ENCODE results near the gene ZNF506. TPM values are rescaled to one million over a fixed set of nuclear protein-coding genes. Genes with fewer than 3 reads are reported as not detected.
"Not testable (repeated sequence)": the region's sequence is repeated elsewhere in the genome, so short reads cannot be mapped to it uniquely, and the experiment has no call there.

The ZNF506 gene
- total RNA-seq, 1 experiment from 2014 or later, result 24.8 TPM

DNA sequence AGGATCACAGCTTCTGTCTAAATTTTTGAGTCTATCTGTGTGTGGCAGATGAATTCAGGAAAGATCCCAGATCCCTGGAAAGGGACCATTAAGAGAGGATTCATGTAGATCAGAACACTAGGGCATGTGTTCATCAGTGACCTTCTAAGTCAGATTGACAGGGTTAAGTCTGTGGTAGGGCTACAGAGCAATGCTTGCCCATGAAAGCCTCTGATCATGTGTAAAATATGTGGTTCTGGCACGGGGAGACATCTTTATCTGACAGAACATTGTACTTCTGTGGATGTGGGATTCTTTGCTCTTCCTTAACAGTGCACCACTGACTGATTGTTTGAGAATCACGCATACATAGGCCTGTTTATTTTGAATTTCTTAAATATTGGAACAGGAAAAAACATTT, 42.9 kb downstream of the ZNF506 start:
- no peak for DNase-seq (ENCODE audit: low read depth)

DNA sequence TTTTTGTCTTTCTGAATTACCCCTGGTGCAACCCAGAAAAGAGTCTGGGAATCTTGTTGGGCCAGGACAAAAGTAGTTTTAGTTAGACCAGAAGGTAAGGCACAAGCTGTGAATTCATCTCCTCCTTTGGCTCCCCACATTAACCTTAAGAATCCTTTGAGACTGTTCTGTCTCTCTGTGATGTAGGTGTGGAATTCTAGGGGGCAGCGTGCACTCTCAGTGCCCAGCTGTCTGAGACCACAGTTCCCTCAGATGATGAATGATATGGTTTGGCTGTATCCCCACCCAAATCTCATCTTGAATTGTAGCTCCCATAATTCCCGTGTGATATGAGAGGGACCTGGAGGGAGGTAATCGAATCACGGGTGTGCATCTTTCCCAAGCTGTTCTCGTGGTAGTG, 43.9 kb downstream of the ZNF506 start:
- no peak for DNase-seq (ENCODE audit: low read depth)

DNA sequence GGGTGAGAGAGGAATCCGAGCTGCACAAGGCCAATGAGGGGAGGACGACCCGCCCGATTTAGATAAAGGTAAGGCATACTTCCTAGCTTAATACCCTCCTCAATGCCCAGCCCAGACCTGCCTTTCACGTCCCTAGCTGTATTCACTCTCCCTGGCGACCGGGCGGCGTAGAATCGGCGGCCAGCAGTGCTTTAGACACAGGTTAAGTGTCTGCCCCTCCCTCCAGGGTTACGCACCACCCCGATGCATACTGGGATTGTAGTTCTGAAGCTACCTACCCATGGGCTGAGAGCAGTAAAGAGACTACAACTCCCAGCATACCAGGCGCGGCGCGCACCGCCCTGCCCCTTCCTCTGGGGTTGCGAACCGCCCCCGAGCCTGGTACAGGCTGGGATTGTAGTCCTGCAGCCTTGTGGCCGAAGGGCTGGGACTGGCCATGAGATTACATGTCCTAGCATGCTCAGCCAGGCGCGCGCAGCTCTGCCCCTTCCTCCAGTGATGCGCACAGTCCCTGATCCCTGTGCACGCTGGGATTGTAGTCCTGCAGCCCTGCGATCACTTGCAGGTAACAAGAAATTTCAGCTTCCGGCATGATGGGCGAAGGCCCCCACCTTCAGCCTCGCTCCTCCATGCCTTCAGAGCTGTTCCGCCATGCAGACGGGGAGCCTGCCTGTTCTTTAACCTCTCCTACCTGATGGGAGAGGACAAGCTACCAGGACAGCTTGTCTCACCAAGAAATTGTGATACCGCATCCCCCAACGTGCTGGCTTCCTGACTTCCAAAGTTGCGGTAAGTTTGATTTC, 45.1 kb downstream of the ZNF506 start:
- peak; percentile 98 for DNase-seq (ENCODE audit: low read depth)

DNA sequence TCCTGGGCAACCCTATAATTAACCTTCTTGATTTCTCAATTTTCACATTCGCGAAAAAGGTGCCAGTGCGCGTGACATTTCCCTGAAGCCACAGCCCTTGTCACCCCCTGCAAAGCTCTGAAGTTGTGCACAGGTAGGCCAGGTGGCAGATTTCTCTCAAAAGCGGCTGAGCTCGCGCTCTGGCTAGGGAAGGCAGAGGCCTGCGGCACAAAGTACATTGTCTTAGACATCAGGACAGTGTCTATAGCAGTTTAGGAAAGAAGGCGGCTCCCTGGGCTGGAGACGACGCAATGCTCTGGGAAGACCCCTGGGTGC, 45.7 kb downstream of the ZNF506 start:
- no peak for DNase-seq (ENCODE audit: low read depth)

DNA sequence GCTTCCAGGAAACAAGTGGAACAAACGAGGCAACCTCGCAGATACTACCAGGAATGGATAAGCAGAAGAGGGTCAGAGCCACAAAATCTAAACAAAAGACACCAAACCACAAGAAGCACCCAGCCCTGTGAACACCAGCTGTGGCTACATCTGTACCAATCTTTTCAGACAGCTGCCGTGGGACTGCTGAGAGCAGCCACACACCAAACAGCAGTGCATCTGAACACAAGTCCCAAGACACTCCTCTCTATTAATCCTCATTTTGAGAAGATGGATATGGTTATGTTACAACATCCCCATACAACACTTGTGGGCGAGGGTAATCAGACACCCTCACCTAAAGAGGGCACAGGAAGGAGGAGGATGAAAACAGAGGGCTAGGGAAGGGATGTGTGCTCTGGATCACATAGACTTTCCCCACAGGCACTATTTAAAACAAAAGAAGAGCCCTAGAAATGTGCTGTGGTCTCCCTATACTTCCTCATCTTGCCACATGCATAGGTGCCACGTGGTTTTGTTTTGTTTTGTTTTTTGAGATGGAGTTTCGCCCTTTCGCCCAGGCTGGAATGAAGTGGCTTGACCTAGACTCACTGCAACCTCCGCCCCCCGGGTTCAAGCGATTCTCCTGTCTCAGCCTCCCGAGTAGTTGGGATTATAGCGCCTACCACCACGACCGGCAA, 47.1 kb downstream of the ZNF506 start:
- DNase-seq (ENCODE audit: low read depth), result no peak

DNA sequence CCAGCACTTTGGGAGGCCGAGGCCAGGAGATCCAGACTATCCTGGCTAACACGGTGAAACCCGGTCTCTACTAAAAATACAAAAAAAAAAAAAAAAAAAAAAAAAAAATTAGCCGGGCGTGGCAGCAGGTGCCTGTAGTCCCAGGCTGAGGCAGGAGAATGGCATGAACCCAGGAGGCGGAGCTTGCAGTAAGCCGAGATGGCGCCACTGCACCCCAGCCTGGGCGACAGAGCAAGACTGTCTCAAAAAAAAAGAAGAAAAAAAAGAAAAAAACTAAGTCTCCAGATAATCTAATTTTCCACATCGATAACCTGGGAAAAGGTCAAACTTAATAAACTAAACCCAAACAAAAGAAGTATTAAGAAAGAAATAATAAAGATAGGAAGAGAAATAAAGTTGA, 49.6 kb downstream of the ZNF506 start:
- not testable (repeated sequence) for DNase-seq (ENCODE audit: low read depth)

DNA sequence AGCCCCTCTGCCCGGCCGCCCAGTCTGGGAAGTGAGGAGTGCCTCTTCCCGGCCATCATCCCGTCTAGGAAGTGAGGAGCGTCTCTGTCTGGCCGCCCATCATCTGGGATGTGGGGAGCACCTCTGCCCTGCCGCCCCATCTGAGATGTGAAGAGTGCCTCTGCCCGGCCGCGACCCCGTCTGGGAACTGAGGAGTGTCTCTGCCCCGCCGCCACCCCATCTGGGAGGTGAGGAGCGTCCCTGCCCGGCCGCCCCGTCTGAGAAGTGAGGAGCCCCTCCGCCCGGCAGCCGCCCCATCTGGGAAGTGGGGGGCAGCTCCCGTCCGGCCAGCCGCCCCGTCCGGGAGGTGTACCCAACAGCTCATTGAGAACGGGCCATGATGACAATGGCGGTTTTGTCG, 51.6 kb downstream of the ZNF506 start:
- not testable (repeated sequence) for DNase-seq (ENCODE audit: low read depth)

DNA sequence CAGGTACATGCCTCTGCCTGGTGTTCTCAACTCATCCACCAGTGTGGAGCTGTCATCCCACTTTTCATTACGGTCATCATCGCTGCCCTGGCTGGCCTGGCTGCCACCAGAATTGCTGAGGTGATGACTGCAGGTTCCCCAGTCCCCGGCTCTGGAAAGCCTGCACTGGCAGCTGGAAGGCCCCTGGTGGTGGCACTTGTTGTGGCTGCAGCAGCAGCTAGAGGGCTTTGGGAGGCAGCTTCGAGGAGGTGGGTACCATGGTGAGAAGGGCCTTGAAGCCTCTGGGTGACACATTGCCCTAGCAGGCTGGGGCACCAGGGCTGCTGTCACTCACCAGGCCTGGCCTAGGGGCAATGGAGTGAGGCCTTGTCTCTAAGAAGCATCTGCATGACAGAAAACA, 63.4 kb downstream of the ZNF506 start:
- DNase-seq (ENCODE audit: low read depth), result no peak

DNA sequence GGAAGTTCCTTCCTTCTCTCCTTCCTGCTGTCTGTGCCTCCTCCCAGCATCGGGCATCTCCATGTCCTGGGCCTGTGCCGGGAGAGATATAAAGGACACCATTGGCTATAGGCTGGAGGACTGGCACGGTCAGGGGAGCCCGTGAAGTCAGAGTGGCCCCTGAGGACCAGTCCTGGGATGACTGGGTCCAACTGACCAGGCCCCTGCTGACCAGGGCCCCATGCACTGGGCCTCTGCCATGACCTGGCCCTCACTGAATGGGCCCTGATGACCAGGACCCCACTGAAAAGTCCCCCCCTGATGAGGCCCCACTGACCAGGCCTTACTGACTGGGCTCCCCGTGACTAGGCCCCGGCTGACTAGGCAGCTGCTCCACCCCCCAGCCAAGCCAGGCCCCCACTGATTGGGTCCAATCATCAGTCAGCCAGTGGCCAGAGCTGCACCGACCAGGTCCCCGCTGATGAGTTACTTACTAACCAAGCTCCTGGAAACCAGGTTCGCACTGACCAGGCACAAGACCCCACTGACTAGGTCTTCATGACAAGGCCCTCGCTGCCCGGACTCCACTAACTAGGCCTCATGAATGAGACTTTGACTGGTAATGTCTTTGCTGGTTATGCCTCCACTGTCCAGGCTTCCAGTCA, 68.7 kb downstream of the ZNF506 start:
- DNase-seq (ENCODE audit: low read depth), result no peak

DNA sequence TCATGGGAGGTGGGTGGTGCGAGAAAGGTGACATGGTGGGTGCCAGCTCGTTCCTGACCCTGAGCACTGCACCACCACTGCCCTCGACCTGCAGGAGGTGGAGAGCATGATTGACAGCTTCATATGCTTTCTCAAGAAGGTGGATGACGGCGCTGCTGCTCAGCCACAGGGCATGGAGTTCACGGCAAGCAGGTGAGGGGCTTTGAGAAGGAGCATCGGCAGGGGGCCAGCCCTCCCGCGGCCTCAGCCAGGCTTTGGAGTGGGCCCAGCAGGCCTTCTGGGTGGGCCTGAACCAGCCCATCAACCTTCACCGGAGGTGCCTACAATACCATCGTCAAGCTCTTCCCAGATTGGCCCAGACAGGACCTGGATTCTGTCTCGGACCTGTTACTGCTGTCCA, 69.7 kb downstream of the ZNF506 start:
- DNase-seq (ENCODE audit: low read depth), result no peak

DNA sequence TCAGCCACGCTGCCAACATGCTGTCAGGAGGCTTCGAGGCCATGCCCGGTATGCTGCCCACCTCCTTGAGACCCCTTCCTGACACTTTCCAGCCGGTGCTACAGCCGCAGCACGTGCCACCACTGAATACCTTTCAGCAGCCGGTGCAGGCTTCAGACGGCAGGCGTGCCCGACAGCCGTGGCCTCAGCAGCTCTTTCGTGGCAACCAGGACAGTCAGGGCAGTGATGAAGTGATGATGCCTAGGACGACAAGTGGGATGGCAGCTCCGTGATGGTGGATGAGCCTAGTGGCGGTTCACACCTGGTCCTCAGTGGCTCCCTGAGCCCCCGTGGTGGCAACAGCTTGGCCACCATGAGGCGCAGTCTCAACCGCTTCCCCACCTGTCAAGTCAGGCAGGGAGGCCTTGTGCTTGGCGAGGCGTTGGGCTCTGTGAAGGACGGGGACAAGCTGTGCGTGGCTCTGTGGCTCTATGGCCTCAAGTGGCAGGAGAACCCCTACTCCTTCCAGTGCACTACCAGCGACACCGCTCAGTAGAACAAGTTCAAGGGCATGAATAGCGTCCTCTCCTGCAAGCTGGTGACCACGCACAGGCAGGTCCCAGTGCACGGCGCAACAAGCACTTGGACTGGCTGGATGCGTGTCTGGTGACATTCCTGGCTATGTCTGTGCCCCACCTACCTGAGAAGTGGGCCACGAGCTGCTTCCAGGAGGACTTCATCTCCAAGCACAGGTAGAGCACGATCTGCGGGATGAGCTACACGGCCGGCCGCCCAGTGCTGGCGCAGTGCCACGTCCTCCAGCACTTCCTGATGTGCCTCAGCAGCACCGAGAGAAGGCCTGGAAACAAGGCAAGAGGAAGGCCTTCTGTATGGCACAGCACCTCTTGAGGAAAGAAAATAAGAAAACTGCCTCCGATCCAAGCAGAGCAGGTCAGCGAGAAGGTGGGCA, 70.4 kb downstream of the ZNF506 start:
- no peak for DNase-seq (ENCODE audit: low read depth)

DNA sequence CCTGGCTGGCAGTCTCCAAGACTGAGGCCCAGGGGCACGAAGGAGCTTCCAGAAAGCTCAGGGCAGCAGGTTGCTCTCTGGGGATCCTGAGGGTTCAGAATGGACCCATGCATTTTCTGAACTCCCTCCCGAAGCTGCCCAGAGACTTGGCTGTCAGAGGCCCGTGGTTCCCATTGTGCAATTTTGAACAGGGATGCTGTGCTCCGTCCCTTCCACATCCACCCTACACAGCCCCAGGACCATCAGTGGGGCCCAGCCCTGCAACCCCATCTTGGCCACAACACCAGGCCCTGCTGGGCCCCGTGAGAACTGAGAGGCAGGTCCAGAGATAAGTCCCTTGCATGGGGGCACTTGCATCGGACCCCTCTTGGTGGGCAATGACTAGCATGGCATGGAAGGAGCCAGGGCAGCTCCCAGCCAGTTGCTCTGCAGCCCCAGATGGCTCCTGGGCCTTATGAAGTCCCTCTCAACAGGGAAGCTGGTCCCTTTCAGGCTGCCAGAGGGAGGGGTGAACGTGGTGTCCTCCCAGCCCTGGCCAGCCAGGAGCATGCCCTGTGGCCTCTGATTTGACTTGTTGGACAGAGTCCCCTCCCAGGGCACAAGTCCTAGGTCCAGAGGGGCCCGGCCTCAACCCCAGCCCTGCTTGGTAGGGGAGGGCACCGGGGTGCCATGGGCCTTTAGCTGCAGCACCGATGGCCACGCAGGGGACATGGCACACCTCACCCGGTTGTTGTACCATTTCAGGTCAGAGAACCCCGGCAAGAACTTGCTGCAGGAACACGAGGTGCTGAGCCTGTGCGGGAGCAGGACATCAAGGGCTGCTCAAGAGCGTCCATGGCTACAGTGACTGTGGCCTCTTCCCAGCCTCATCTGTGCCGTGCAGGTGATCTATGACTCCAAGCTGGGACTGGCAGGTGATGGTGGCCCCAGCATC, 71.4 kb downstream of the ZNF506 start:
- DNase-seq (ENCODE audit: low read depth), result no peak

DNA sequence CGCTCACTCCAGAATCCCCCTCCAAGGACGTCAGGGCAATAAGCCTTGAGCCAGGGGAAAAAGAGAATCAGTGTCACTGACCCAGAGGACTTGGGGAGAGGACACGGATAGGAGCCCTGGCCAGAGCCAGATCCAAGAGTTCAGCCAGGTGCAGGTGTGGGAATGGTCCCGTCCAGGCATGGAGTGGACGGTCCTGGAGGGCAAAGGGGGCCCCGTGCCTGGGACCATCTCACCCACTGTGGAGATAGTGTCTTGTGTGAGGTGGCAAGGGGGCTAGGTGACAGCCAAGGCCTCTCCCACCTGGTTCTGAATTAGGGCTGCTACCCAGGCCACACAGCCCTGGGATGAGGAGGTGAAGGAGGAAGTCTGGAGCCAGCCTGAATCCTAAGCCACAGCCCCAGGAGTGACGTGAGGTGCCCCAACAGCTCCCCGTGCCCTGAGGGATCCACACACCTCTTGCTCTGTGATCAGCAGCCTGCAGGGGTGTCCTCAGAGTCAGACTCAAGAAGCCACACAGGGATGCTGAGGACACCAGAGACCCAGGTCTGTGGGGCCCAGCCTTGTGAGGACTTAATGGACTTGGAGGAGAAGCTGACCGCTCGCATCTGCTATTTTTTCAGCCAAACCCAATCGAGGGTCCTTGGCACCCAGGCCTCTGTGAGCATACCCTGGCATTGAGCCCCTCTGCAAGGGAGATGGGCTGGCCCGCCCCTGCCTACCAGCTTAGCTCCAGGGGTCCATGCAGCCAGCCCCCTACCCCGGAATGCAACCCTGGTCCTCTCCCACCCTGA, 72.2 kb downstream of the ZNF506 start:
- DNase-seq (ENCODE audit: low read depth), result no peak

DNA sequence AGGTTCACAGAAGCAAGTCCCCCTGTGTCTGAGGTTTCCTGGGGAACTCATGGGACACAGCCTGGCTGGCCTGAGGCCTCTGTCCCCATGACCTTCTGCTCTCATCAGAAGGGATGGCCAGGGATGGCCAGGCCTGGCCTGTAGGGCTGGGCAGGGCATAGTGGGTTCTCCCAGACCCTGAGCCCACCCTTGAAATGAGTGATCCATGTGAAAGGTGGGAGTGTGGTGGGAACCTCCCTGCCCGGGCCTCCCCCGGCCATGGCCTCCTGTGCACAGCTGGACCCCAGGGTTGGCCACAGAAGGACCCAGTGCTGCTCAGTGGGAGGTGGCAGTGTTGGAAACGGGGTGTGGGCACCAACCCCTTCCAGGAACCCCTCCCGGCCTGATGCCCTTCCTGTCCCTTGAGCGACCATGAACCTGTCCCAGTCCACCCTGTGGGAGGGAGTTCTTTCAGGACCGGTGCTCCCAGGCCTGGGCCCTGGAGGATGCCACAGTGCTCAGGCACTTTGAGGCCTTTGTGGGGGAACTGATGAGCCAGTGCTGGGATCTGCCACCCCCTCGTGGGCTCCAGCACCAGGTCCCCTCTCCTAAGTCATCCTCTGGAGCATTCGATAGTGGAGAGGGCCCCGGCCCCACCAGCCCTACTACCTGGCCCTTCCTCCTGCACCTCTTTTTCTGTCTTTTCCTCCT, 73.2 kb downstream of the ZNF506 start:
- no peak for DNase-seq (ENCODE audit: low read depth)

DNA sequence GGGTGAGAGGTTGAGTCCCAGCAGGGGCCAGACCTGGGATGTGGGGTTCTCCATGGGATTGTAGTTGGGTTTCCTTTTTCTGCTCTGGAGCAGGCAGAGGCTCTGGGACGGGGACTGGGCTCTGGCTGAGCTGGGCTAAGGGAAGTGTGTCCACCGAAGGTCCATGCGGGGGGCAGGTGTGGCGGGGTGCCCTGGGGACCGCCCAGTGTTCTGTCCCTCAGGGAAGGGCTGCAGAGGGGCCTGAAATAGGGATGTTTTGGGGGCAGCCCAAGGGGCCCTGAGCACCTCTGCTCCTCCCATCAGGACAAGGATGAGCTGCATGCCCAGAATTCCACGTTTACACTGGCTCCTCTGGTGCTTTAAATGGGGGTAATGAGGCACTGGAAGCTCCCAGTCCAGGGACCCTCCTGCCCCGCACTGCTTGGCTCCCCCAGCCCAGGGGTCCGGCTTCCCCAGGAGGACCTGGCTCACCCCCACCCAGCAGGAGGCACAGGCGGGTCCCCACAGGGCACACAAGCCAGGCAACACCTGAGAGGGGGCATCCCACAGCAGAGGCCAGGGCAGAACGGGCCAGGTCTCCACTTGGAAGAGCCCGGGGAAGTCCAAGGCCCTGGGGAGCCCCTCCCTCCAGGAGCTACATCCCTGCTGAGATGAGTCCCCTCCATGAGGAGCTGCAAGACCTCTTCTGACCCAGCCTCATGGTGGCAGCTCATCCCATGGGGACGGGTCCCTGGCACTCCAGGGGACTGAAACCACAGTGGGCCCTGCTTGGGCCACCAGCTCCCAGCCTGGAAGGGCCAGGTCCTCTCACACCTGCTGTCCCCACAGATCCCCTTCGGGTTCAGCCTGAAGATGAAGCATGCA, 74.0 kb downstream of the ZNF506 start:
- no peak for DNase-seq (ENCODE audit: low read depth)

DNA sequence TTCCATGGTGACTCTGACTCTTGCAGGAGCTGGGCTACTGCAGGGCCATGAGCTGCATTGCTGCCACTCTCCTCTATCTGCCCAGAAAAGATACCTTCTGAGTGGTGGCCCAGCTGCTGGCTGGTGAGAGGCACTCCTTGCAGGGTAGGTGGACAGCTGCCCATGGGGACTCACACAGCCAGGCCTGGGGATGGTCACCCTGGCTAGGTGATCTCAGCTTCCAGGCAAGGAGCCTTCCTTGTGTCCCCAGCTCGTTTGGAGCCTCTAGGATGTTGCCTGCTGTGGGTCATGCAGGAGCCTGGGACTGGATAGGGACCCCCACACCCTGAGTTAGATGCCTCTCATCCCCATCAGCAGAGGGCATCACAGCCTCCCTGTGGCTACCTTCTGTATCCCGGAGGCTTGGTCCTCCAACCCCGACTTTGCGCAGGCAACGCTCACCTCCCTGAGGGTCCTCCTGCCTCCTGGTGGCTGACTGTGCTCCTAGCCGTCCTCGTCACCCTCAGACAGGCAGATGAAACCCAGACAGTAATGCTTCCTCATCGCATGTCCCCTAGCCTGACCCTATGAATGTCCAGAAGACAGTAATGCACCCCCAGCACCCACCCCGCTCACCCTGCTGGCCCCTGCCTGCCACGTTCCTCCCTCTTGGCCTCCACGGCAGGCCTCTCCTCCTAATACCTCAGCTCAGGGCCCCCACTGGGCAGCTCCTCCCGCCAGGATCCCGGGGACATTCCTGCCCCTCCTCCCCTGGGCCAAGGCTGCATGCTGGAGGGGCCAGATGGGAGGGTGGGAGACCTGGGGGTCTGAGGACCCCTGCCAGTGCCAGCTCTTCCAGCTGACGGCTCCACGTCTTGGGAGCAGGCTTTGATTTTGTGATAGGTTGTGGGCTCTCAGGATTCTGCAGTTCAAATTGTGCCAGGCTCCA, 75.0 kb downstream of the ZNF506 start:
- DNase-seq (ENCODE audit: low read depth), result no peak

Measured in RPMI7951 (cell line).